ENCODE results near the gene TMEM175. TPM values are rescaled to one million over a fixed set of nuclear protein-coding genes. Genes with fewer than 3 reads are reported as not detected.

The TMEM175 gene, protein sequence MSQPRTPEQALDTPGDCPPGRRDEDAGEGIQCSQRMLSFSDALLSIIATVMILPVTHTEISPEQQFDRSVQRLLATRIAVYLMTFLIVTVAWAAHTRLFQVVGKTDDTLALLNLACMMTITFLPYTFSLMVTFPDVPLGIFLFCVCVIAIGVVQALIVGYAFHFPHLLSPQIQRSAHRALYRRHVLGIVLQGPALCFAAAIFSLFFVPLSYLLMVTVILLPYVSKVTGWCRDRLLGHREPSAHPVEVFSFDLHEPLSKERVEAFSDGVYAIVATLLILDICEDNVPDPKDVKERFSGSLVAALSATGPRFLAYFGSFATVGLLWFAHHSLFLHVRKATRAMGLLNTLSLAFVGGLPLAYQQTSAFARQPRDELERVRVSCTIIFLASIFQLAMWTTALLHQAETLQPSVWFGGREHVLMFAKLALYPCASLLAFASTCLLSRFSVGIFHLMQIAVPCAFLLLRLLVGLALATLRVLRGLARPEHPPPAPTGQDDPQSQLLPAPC
- 29.1 and 30.6 TPM in 2 replicates for total RNA-seq
- long read RNA-seq: 0 reads

DNA sequence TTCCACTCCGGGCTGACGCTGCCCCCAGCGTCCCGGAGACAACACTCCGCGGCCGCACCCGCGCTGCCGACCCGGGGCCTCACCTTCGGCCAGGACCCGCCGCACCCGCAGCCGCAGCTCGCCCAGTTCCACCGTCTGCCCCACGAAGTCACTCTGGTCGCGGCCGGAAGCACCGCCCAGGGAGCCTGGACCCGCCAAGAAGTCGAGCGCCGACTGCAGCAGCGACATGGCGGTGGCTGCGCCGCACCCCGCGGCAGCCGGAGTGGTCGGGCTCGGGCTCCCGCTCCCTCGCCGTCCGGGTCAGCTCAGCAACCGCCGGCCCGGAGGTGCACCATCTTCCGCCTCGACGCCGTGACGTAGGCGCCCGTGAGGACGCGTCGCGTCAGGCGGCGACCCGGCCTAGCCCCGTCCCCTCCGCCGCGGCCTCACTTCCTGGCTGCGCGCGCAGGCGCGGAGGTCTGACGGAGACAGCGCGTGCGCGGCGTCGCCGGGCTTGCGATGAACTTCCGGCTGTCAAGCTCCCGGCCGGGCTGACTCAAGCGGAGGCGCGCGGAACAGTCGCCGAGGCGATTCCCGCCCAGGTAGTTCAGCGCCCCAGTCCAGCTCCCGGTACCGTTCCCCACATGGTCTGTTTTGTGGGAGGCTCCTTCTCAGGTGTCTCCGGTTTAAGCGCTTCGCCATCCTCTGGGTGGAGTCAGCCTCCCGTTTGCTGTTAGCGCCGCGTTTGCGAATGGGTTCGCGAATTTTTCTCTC lies at the start of gene TMEM175, which contains the start of gene GAK:
TSS of gene TMEM175 (plus strand) at position 501 of the 753 bp plus-strand sequence. CDS start 15,280 bp downstream, outside the sequence.
TSS of gene GAK (minus strand) at position 357 of the 753 bp plus-strand sequence. CDS start at position 228, 129 bp downstream.
- no peaks in the 10 kb centered on the region for H3K27me3 Mint-ChIP-seq
- peaks cover 30% of the 10 kb centered on the region for H3K4me1 Mint-ChIP-seq (ENCODE audit: low read depth)
- H3K36me3 Mint-ChIP-seq (ENCODE audit: insufficient read depth): no peaks in the 10 kb centered on the region
- peak; percentile 95 for DNase-seq (ENCODE audit: low spot score, unreplicated experiment)
- H3K4me3 Mint-ChIP-seq (ENCODE audit: low read depth): peak within 1 kb of the TSS; percentile 97
- TF ChIP-seq, protein P1, sequence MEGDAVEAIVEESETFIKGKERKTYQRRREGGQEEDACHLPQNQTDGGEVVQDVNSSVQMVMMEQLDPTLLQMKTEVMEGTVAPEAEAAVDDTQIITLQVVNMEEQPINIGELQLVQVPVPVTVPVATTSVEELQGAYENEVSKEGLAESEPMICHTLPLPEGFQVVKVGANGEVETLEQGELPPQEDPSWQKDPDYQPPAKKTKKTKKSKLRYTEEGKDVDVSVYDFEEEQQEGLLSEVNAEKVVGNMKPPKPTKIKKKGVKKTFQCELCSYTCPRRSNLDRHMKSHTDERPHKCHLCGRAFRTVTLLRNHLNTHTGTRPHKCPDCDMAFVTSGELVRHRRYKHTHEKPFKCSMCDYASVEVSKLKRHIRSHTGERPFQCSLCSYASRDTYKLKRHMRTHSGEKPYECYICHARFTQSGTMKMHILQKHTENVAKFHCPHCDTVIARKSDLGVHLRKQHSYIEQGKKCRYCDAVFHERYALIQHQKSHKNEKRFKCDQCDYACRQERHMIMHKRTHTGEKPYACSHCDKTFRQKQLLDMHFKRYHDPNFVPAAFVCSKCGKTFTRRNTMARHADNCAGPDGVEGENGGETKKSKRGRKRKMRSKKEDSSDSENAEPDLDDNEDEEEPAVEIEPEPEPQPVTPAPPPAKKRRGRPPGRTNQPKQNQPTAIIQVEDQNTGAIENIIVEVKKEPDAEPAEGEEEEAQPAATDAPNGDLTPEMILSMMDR (IDR thresholded peaks at IDR 0.05; ENCODE audit: unreplicated experiment): no peak
- peak within 1 kb of the TSS; percentile 97 for H3K27ac Mint-ChIP-seq
- no peaks in the 10 kb centered on the region for H3K9me3 Mint-ChIP-seq (ENCODE audit: low read depth)

GRCh38 chr4:882646-883045 lies 49.6 kb upstream of the TMEM175 start:
- Mint-ChIP-seq H3K4me3 (ENCODE audit: low read depth) (no peak overlapping the region), H3K27ac (no peak overlapping the region), H3K4me1 (ENCODE audit: low read depth) (no peaks in the 10 kb centered on the region), H3K27me3 (no peaks in the 10 kb centered on the region), H3K9me3 (ENCODE audit: low read depth) (no peaks in the 10 kb centered on the region), H3K36me3 (ENCODE audit: insufficient read depth) (peaks cover 14% of the 10 kb centered on the region)
- TF ChIP-seq, protein P1 (IDR thresholded peaks at IDR 0.05; ENCODE audit: unreplicated experiment): no peak
- no peak for DNase-seq (ENCODE audit: low spot score, unreplicated experiment)

- TF ChIP-seq, protein P1 (IDR thresholded peaks at IDR 0.05; ENCODE audit: unreplicated experiment): no peak
- Mint-ChIP-seq H3K4me3 (ENCODE audit: low read depth) (no peak overlapping the region), H3K36me3 (ENCODE audit: insufficient read depth) (peaks cover 17% of the 10 kb centered on the region), H3K27me3 (no peaks in the 10 kb centered on the region), H3K27ac (no peak overlapping the region), H3K4me1 (ENCODE audit: low read depth) (no peaks in the 10 kb centered on the region), H3K9me3 (ENCODE audit: low read depth) (no peaks in the 10 kb centered on the region)
- DNase-seq (ENCODE audit: low spot score, unreplicated experiment): no peak
Observed at GRCh38 chr4:883377-884095, 48.7 kb upstream of the TMEM175 start.

DNA sequence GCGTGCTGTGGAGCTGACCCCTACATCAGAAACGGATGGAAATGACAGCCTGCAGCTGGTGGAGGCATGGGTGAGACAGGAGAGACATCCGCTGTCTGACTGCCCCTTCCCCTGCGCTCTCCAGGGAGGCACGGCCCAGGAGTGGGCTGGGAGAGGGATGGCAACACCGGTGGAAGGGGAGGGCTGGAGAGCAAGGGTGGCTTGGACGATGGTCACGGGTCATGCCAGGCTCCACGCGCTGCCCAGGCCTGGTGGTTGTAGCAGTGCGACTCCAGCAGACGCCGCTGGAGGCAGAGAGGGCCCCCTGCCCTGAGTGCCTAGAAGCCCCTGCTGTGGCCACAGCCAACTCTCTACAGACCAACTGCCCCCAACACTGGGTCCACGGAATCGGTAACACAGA lies 48.0 kb upstream of the TMEM175 start:
- no peaks in the 10 kb centered on the region for H3K27me3 Mint-ChIP-seq
- H3K9me3 Mint-ChIP-seq (ENCODE audit: low read depth): no peaks in the 10 kb centered on the region
- no peak overlapping the region for H3K4me3 Mint-ChIP-seq (ENCODE audit: low read depth)
- DNase-seq (ENCODE audit: low spot score, unreplicated experiment): no peak
- TF ChIP-seq, protein P1 (IDR thresholded peaks at IDR 0.05; ENCODE audit: unreplicated experiment): no peak
- peaks cover 15% of the 10 kb centered on the region for H3K36me3 Mint-ChIP-seq (ENCODE audit: insufficient read depth)
- H3K27ac Mint-ChIP-seq: no peak overlapping the region
- no peaks in the 10 kb centered on the region for H3K4me1 Mint-ChIP-seq (ENCODE audit: low read depth)

Data from progenitor cell of endocrine pancreas (in vitro differentiated cells).